Fibroblast of villous mesenchyme (primary cell): ENCODE measurements around the gene NEK1. TPM values are rescaled to one million over a fixed set of nuclear protein-coding genes. Genes with fewer than 3 reads are reported as not detected.

Experiments
- DNase-seq: peaks from one replicate; pipeline ENCODE4 v3.0.0-alpha.2; 2010; ENCODE audit warnings: low read depth
- H3K4me3 ChIP-seq: 2 replicates; pipeline ENCODE4 v1.5.1; 2011; ENCODE audit warnings: low read depth, mild to moderate bottlenecking, low read length
- CTCF ChIP-seq: IDR thresholded peaks from 2 replicates; pipeline ENCODE4 v1.5.1; 2012; ENCODE audit warnings: low read depth, mild to moderate bottlenecking, low read length; ENCODE audit not compliant: insufficient read depth
- total RNA-seq: library from RNA; depleted of rRNA; stranded (reverse); fragments of >200 nt; gene quantifications from 2 replicates; pipeline ENCODE4 v1.2.3, GENCODE V29; 2012

The NEK1 gene
- total RNA-seq, 1 donor = 11.2 TPM

DNA sequence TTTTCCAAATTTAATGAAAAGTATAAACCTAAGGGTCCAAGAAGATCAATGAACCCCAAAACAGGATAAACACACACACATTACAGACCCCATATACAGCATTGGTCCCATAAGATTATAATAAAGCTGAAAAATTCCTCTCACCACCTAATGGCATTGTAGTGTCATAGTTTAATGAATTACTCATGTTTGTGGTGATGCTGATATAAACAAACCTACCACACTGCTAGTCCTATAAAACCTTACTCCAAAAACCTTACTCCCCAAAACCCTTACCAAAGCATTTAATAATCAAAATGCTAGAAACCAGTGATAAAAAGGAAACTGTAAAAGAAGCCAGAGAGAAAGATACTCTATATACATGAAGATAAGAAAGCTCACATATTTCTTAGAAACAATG is 193.5 kb downstream of the NEK1 start:
- no peak overlapping the region for H3K4me3 ChIP-seq
- no peak for TF ChIP-seq CTCF
- DNase-seq = peak; percentile 27

DNA sequence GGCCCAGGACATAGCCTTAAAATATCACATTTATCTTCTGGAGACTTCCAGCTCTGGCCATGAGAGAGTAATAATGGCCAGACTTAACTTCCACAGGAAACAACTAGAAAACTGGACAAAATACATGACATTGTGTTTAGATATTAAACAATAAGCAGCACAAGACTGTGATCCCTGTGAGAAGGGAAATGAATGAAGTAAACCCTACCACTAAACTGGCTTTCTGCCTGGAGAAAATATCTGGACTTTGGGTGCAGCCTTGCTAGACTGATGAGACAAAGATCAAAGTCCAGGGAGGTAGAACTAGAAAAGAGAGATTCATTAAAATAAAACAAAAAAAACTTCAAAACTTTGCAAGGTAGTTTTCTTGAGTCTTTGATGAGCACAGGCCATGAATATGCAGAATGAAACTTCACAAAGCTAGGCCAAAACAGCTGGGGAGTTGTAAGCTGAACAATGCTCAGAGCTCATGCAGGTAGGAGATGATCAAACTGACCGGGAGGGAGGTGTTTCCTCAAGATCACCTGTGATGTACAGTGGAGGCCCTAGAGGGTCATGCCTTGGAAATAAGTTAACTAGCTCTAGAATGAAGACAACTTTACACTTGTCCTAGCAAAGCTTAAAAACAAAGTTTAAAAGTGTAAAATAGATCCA is 194.6 kb downstream of the NEK1 start:
- H3K4me3 ChIP-seq = no peak overlapping the region
- no peak for DNase-seq
- no peak for TF ChIP-seq CTCF

DNA sequence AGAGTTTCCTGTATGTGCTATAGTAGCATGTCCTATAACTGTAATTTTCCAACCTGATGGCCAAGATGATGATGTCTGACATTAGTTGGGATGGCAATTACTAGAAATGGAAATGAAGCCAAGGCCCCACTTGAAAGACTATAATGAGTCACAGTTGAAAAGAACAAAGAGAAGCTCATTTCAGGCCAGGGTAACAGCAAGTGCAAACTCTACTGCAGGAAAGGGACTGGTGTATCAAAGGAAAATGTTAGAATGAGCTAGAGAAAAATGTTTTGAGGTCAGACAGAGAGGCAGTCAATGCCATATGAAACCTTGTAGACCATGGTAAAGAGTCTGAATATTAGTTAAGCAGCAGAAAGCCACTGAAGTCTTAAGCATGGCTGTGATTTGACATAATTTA is 195.4 kb downstream of the NEK1 start:
- no peak for TF ChIP-seq CTCF
- no peak for DNase-seq
- no peak overlapping the region for H3K4me3 ChIP-seq

GRCh38 chr4:169416461-169416860 is 195.9 kb downstream of the NEK1 start:
- no peak for TF ChIP-seq CTCF
- DNase-seq = no peak
- no peak overlapping the region for H3K4me3 ChIP-seq

DNA sequence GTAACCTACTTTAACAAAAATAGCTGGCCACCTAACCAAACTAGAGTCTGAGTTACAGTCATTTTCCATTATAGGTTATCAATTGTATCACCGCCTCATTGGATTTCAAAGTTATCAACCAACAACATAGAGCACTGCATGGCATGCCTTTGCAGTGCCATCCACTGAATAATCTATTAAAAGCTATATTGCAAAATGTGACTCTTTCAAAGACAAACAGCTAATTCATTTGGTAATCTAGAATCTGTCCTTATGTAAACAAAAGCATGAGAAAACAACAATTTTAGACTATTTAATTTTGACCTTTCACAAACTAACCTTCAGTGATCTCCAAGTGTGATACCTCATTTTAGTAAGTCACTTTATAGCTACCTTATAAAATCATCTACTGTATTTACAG is 197.5 kb downstream of the NEK1 start:
- no peak overlapping the region for H3K4me3 ChIP-seq
- no peak for DNase-seq
- TF ChIP-seq CTCF = no peak

- no peak for TF ChIP-seq CTCF
- no peak for DNase-seq
- no peak overlapping the region for H3K4me3 ChIP-seq
Observed at GRCh38 chr4:169412046-169412445, 200.3 kb downstream of the NEK1 start.
